NCI-H1105 (cell line): ENCODE measurements around the gene NEDD4L.
"Not testable (repeated sequence)": the region's sequence is repeated elsewhere in the genome, so short reads cannot be mapped to it uniquely, and the experiment has no call there.

Experiments used
- DNase-seq: peaks from one replicate; lab custom pipeline; 2025; lab: John Stamatoyannopoulos, UW

Gene NEDD4L

DNA sequence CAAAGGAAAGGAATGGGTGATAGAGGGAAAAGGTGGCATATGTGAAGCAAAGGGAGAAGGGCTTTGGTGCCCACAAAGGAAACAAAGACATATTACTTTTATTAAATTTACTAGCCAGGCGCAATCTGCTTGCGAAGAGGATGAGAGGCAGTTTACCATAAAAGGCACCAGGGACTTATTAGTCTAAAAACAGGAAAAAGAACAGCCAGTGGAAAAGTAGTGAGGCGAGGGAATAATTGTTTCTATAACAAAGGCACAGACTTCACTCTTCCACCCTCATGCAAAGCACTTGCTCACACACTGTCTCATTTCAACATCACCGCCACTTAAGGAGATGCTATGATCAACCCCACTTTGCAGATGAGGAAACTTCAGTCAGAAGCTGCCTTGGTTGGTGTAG is 374.3 kb downstream of the NEDD4L start:
- no peak for DNase-seq

- DNase-seq: no peak
These were observed 375.7 kb downstream of the NEDD4L start for GRCh38 chr18:58419587-58420199.

DNA sequence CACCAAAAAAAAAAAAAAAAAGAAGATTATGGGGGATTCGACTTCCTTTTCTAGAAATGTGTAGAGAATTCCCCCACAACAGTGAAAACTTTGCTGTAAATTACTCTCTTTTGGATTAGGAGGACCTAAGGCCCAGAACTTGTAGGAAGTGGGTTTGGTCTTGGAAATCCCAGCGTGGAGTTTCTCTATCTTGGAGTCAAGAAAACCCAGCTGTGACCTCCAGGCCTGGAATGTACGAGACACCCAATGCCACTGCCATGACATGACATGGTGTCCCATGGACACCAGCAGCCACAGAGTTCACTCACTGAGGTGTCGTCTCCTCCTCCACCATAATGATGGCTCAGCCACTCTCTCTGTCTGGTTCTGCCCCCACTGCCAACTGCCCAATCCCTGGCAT is 382.6 kb downstream of the NEDD4L start:
- DNase-seq: no peak

DNA sequence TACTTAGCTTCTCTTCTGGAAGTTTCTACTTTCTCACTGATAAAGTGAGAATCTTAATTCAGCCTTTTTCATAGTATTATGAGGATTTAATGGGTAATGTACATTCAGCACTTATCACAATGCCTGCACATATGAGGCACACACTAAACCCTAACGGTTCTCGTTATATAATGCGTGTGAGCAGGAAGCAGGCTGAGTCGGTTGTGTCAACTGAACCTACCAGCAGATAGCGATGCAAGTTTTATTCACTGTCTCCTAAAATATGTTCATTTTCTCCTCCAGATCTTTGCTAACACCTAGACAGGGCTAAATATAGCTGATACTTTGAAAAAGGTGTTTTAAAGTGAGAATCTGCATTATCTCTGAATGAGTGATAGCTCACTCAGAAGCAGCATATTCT is 383.3 kb downstream of the NEDD4L start:
- DNase-seq: no peak

- no peak for DNase-seq
These were observed 385.4 kb downstream of the NEDD4L start for GRCh38 chr18:58429442-58429841.

- no peak for DNase-seq
These were observed 387.2 kb downstream of the NEDD4L start for GRCh38 chr18:58431215-58431614.

DNA sequence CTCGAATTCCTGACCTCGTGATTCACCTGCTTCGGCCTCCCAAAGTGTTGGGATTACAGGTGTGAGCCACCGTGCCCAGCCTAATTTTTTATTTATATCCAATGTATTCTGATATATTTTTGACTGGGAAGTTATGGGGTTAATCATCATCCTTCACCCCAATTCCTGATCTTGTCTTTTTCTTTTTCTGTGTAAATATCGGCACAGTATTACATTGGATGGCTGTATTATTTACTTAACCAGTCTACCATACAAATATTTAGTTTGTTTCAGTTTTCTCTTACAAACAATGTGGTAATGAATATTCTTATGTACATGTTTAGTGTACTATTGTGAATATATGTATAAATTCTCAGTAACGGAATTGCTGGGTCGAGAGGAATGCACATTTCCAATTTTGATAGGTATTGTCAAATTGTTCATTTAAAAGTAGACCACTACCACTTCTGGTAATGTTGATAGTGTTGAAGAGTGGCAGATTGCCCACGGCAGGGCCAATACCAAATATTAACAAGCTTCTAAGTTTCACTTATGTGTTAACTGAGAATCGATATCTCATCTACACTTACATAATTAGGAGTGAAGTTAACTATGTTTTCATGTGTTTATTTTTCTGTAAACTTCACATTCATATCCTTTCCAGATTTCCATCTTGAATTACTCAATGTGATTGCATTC is 388.2 kb downstream of the NEDD4L start:
- DNase-seq: no peak

GRCh38 chr18:58435221-58436005 is 391.4 kb downstream of the NEDD4L start:
- not testable (repeated sequence) for DNase-seq

DNA sequence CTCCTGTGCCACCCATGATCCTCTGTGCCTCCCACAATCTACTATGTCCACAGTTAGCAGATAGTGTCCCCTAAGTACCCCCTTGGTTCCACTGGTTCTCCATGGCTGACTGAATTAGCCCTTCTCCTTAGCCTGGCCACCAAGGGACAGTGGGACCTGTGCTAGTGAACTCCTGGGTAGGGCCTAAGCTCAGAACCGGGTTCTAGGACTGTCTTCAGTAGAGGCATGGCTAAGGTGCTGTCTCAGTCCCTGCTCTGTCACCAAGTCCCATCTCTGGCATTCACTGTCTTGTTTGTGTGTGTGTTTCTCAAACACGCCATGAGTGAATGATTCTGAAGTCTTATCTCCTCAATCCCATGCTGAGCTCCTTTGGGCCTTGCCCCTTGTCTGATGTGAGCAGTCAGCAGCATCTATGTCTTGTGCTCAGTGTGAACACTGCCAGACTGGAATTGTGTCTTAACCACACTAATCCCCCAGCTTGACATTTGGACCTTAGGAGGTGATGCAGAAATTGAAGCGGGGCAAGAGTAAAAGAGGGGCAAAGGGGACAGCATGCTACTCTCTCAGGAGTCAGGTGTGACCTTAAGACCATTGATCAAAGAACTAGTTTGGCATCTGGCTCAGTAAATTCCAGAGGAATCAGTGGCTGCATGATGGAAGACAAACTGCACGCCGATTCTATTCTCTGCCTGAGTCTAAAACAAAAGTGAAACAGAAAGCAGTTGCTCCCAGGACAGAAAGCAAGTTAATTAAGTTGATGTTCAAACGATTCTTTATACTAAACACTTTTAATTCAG is 394.3 kb downstream of the NEDD4L start:
- DNase-seq: no peak

DNA sequence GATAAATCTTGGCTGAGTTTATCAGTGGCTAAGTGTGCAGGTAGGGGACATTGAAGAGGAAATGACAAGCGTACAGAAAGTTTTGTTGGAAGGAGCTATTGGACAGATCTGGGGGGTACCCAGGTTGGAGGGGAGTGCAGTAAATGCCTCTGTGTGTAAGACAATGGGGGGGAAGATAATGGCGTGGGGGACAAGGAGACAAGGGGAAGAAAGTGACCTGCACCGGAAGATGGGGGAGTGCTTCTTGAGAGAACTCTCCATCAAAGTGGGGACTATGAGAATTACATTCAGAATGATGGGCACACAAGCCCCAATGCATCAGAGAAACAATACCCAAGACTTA is 394.9 kb downstream of the NEDD4L start:
- no peak for DNase-seq

GRCh38 chr18:58443671-58444070 is 399.6 kb downstream of the NEDD4L start:
- no peak for DNase-seq

DNA sequence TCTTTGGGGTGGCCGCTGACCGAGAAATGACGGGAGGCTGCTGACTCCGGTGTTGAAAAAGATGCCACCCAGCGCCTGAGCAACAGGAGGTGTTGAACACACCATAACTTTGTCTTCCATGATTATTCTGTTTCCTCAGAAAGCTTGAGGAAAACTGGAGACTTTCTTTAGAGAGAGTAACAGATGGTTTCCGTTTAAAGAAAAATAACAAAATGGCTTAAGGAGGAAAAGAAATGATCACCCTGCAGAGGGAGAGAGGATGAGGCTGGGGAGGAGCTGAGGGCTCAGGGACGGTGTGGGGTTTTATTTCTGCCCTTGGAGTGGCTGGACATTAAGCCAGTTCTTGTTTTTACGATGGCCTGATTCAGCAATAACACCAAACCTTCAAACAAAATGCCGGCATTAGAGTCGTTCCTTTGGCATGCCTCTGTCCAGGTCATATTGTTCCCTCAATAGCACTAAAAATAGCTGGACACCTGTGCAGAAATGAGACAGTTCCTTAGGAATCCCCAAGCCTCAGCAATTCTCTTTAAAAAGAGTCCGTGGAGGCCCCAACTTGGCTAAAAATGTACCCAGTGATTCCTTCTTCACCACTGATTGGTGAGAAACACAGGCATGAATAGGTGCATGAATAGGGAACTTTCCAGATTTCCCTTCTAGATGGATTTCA is 402.5 kb downstream of the NEDD4L start:
- DNase-seq: no peak

DNA sequence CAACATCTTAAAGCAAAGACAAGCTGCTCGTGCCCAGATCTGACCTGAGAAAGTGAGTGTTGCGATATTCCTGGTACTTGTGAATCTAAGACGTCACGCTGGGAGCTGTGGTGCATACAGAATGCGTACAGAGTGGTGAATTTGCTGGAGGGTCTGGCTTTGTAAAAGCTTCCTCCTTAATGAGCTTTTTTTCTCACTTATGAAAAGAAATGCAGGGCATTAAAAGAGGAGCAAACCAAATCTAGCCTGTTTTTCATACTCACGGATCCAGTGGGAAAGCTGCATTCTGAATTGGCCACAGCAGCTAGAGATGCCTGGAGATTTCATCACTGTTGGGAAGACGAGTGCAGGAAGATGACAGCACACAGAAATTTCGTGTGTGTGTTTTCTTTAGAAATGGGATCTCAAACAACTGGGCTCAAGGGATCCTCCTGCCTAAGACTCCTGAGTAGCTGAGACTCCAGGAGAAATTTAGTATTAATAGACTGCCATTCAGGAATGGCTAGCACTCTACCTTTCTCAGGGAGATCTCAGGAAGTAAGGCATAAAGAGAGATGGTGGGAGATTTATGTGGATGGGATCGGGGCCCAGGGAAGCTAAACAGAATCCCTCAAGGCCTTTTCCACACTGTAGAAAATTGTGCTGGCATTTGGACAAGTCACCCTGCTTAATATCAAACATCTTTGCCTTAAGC is 403.5 kb downstream of the NEDD4L start:
- DNase-seq: no peak

DNA sequence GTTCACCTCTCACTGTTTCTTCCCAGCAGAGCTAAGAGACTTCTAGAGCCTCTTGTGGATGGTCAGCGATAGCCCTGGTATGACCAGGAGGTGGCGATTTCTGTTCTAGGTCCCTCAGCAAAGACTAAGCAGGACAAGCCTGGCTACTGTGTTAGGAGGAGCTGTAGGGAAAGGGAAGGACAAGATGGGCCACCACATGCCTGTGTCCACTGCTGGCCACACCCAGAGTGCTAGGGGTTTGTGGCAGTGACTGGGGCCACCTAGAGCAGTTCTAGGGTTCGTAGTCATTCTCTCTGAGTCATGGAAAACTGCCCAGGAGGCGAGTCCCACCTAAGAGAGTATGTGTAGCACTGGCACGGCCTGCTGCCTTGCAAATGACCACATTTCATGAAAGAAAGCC is 405.4 kb downstream of the NEDD4L start:
- DNase-seq: no peak
